ENCODE data around the gene S1PR5.
"Not testable (repeated sequence)": the region's sequence is repeated elsewhere in the genome, so short reads cannot be mapped to it uniquely, and the experiment has no call there.

The S1PR5 gene

DNA sequence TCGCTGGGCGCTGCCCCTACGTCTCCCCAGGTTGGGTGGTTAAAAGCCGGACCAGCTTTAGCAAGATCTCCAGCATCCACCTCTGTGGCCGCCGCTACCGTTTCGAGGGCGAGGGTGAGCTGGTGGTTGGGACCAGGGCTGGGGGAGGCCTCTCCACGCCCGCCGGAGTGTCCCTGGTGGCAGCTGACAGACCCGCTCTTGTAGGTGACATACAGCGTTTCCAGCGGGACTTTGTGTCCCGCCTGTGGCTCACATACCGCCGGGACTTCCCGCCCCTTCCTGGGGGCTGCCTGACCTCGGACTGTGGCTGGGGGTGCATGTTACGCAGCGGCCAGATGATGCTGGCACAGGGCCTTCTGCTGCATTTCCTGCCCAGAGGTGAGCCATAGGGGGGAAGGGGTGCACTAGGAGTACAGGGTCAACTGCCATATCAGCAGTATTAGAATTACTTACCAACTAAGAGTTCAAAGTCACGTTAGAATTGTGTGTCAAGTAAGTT lies 27.6 kb upstream of the S1PR5 start:
- TF ChIP-seq, protein P1, sequence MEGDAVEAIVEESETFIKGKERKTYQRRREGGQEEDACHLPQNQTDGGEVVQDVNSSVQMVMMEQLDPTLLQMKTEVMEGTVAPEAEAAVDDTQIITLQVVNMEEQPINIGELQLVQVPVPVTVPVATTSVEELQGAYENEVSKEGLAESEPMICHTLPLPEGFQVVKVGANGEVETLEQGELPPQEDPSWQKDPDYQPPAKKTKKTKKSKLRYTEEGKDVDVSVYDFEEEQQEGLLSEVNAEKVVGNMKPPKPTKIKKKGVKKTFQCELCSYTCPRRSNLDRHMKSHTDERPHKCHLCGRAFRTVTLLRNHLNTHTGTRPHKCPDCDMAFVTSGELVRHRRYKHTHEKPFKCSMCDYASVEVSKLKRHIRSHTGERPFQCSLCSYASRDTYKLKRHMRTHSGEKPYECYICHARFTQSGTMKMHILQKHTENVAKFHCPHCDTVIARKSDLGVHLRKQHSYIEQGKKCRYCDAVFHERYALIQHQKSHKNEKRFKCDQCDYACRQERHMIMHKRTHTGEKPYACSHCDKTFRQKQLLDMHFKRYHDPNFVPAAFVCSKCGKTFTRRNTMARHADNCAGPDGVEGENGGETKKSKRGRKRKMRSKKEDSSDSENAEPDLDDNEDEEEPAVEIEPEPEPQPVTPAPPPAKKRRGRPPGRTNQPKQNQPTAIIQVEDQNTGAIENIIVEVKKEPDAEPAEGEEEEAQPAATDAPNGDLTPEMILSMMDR (IDR thresholded peaks at IDR 0.05; ENCODE audit: borderline replicate concordance, control extremely low read depth, extremely low read depth, insufficient read depth, missing control alignments), result no peak
- in situ Hi-C loops (cut with MboI; ENCODE audit: low sequenced_read_pairs, unreplicated experiment), result no loop called here
- peak; percentile 32 for DNase-seq (ENCODE audit: low spot score)

DNA sequence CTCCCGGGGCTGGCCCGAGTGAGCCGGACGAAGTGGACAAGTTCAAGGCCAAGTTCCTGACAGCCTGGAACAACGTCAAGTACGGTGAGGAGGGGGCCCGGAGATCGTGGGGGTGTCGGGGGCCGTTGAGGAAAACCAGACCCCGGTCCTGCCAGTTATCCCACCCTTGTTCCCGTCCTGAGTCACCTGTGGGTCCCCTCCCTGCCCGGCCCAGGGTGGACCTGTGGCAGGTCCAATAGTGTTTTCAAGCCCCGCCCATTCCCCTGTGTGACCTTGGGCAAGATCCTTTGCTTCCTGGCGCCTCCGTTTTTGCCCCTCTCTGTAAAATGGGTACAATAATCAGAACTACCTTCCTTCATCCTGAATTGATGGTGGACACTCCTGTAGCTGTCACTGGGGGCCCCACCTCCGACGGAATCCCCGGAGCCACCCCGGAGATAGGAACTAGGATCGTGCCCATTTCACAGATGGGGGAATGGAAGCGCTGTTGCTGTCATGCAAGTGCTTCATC lies 27.1 kb upstream of the S1PR5 start:
- DNase-seq (ENCODE audit: low spot score), result peak; percentile 54
- in situ Hi-C loops (cut with MboI; ENCODE audit: low sequenced_read_pairs, unreplicated experiment), result no loop called here
- TF ChIP-seq, protein P1 (IDR thresholded peaks at IDR 0.05; ENCODE audit: borderline replicate concordance, control extremely low read depth, extremely low read depth, insufficient read depth, missing control alignments), result no peak

DNA sequence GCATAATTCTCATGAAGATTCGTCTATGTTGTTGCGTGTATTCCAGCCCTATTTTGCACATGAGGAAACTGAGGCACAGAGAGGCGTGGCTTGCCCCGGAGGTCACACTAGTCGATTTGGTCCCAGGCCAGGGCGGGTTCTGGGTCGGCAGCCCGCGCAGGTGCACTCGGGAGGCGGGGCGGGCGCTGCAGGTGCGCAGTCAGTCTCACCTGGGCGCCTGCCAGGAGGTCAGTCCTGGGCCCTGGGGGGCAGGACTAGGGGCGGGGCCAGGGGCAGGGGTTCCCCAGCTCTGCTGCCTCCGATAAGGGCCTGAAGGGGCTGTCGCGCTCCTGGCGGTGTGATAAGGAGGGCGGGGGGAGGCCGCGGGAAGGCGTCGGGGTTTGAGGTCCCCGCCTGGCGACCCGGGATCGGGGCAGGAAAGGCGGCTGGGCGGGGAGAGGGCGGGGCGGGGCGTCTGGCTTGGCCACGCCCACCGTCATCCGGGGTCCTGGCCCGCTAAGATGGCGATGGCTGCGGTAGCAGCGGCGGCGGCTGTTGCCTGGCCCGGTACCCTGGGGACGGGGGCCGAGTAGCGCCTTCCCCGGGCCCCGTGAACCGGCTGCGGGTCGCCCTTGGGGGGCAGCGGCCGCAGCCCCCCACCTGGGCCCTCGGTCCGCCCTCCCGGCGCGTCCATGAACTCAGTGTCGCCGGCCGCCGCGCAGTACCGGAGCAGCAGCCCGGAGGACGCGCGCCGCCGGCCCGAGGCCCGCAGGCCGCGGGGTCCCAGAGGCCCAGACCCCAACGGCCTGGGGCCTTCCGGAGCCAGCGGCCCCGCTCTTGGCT lies 26.4 kb upstream of the S1PR5 start, which contains the start of gene ATG4D:
Gene ATG4D (plus strand): TSS at position 485 of the 822 bp plus-strand sequence. CDS start 187 bp downstream, at position 672.
- in situ Hi-C loops (cut with MboI; ENCODE audit: low sequenced_read_pairs, unreplicated experiment), result no loop called here
- TF ChIP-seq, protein P1 (IDR thresholded peaks at IDR 0.05; ENCODE audit: borderline replicate concordance, control extremely low read depth, extremely low read depth, insufficient read depth, missing control alignments), result no peak
- peak; percentile 99 for DNase-seq (ENCODE audit: low spot score)

DNA sequence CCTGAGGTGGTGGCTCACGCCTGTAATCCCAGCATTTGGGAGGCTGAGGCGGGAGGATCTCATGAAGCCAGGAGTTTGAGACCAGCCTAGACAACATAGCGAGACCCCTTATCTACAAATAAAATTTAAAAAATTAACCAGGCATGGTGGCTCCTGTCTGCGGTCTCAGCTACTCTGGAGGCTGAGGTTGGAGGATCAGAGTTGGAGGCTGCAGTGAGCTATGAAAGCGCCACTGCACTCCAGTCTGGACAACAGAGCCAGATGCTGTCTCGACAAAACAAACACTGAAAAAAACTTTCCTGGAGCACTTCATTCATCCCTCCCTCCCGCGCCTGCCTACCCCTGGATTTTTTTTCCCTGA lies 25.8 kb upstream of the S1PR5 start:
- no peak for DNase-seq (ENCODE audit: low spot score)
- TF ChIP-seq, protein P1 (IDR thresholded peaks at IDR 0.05; ENCODE audit: borderline replicate concordance, control extremely low read depth, extremely low read depth, insufficient read depth, missing control alignments), result no peak
- in situ Hi-C loops (cut with MboI; ENCODE audit: low sequenced_read_pairs, unreplicated experiment), result no loop called here

DNA sequence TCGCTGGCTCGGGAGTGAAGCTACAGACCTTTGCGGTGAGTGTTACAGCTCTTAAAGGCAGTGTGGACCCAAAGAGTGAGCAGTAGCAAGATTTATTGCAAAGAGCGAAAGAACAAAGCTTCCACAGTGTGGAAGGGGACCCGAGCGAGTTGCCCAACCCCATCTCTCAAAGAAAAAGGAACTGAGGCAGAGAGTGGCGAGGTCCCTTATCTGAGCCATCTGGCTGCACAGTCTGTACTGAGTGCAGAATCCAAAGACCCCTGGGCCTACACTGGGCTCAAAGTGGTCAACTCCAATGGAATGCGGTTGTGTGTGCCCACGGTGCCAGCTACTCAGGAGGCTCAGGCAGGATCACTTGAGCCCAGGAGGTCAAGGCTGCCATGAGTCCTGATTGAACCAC lies 21.8 kb upstream of the S1PR5 start:
- DNase-seq (ENCODE audit: low spot score); in situ Hi-C loops (cut with MboI; ENCODE audit: low sequenced_read_pairs, unreplicated experiment): not testable (repeated sequence)

DNA sequence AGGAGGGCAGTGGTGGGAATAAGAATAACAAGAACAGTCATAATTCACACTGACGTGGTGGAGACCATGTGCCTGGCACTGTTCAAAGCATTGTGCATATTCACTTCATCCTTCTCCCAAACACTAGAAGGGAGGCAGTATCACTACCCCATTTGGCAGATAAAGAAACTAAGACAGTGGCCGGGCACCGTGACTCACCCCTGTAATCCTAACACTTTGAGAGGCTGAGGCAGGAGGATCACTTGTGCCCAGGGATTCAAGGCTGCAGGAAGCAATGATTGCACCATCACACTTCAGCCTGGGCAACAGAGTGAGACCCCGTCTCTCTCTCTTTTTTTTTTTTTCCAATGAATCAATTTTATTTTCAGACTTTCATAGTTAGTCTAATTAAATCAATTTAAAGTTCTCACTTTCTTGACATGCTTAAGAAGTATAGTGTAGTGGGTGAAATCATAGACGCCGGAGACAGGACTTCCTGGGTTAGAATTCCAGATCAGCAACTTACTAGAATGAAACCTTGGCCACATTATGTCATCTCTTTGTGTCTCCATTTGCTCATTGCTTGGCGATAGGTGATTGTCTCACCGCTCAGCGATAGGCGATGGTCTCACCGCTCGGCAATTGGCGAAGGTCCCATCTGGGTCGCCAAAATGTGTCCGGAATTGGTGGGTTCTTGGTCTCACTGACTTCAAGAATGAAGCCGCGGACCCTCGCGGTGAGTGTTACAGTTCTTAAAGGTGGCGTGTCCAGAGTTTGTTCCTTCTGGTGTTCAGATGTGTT lies 21.1 kb upstream of the S1PR5 start:
- DNase-seq (ENCODE audit: low spot score), result no peak
- in situ Hi-C loops (cut with MboI; ENCODE audit: low sequenced_read_pairs, unreplicated experiment), result no loop called here

More for the DNA sequence above, 21.1 kb upstream of the S1PR5 start:
- TF ChIP-seq, protein P1 (IDR thresholded peaks at IDR 0.05; ENCODE audit: borderline replicate concordance, control extremely low read depth, extremely low read depth, insufficient read depth, missing control alignments), result no peak
